SJSA1 (cell line): ENCODE results near the gene GPX4. TPM values are rescaled to one million over a fixed set of nuclear protein-coding genes. Genes with fewer than 3 reads are reported as not detected.
"Not testable (repeated sequence)": the region's sequence is repeated elsewhere in the genome, so short reads cannot be mapped to it uniquely, and the experiment has no call there.

ENCODE experiments used
- DNase-seq, 2 experiments: peaks; one replicate each; pipeline ENCODE4 v3.0.0-alpha.2; 2015 to 2020; ENCODE audit warnings: low spot score in 2 of 2, low read depth in 1 of 2
- H3K27ac ChIP-seq: fragments of 250-450 bp; sonication (Bioruptor Pico); 2 replicates; pipeline ENCODE4 v1.5.1; 2020; ENCODE audit warnings: mild to moderate bottlenecking, moderate library complexity
- H3K27me3 ChIP-seq: fragments of 250-450 bp; sonication (Bioruptor Pico); replicated peaks from 2 replicates; pipeline ENCODE4 v1.5.1; 2020; ENCODE audit warnings: mild to moderate bottlenecking, moderate library complexity
- H3K36me3 ChIP-seq: fragments of 250-450 bp; sonication (Bioruptor Pico); 2 replicates; pipeline ENCODE4 v1.5.1; 2020; ENCODE audit warnings: mild to moderate bottlenecking
- H3K4me1 ChIP-seq: fragments of 250-450 bp; sonication (Bioruptor Pico); replicated peaks from 2 replicates; pipeline ENCODE4 v1.6.1; 2021; ENCODE audit warnings: mild to moderate bottlenecking
- H3K4me3 ChIP-seq: fragments of 250-450 bp; sonication (Bioruptor Pico); 2 replicates; pipeline ENCODE4 v1.5.1; 2020; ENCODE audit warnings: mild to moderate bottlenecking
- H3K9me3 ChIP-seq: fragments of 250-450 bp; sonication (Bioruptor Pico); replicated peaks from 2 replicates; pipeline ENCODE4 v1.5.1; 2020; ENCODE audit warnings: mild to moderate bottlenecking
- total RNA-seq: library from RNA; depleted of rRNA; stranded (reverse); fragments of >200 nt; shearing (Covaris generic); gene quantifications from 2 replicates; pipeline ENCODE4 v1.2.3, GENCODE V29; 2014

The GPX4 gene
- total RNA-seq, 1 experiment from 2014 or later, result 449 TPM

DNA sequence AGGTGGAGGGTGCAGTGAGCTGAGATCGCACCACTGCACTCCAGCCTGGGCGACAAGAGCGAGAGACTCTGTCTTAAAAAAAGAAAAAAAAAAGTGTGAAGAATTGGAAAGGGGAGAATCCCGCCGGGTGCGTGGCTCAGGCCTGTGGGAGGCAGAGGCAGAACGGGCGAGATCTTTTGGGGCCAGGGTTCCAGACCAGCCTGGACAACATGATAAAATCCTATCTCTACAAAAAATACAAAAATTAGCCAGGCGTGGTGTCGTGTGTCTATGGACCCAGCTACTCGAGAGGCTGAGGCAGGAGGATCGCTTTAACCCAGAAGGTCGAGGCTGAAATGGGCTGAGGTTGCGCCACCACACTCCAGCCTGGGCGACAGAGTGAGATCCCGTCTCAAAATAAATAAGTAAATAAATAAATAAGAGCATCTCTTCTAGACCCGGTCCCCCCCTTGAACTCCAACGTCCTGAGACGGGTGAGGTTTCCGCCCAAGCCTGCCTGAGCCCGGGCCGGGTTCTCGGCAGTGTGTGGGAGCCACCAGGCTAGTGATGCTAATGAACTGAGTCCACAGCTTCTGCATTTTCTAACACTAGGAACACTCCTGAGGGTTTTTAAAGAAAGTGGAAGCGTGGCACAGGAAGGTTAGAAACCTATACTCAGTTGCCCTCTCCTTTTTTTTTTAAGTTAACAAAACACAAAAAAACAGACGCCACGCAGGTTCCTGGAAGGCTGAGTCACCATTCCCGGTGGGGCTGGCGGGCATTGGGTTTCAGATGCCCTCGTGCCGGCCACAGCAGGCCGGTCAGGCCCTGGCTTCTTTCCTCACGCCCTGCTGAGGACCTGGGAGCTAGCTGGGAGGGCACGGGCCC, 22.0 kb downstream of the GPX4 start:
- Histone ChIP-seq H3K9me3 (no peaks in the 10 kb centered on the region), H3K27ac (peak overlapping the region; percentile 60), H3K36me3 (peaks cover 78% of the 10 kb centered on the region), H3K4me3 (no peak overlapping the region), H3K27me3 (no peaks in the 10 kb centered on the region), H3K4me1 (peaks cover 24% of the 10 kb centered on the region)
- DNase-seq, result peak in 1 of 2 experiments; percentile 33

DNA sequence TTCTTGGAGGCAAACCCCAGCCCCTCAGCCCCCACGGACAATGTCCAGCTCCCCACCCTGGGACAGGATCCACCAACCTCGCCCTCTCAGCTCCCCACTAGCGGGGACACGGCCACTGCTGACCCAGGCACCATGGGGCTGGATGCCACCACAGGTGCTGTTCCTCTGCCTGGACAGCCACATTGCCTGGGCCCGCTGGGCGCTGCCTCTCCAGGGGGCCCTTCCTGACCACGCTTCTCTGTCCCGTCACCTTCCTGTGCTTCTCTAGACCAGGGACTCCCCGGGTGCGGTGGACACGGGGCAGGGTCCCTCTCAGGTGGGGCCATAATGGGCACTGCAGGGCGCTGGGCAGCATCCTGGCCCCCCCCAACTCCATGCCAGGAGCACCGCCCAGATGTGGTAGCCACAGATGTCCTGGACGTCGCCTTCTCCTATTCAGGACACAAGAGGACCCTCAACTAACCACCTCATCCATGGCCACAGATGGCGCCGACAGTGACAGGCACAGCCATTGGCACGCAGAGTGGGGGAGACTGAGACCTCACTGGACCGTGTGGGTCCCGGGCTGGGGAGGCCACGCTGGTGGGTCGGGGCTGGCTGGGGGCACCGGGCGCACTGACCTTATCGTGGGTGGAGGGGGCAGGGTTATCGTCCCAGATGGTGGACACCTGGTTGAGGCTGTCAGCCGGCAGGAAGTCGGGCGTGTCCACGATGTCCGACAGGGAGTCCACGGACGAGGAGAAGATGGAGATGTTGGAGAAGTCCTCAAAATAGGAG, 23.4 kb downstream of the GPX4 start:
- H3K27ac ChIP-seq, result no peak overlapping the region
- no peak for DNase-seq
- H3K9me3 ChIP-seq, result no peaks in the 10 kb centered on the region
- H3K27me3 ChIP-seq, result no peaks in the 10 kb centered on the region
- H3K36me3 ChIP-seq, result peaks cover 67% of the 10 kb centered on the region
- no peak overlapping the region for H3K4me3 ChIP-seq
- peaks cover 37% of the 10 kb centered on the region for H3K4me1 ChIP-seq

DNA sequence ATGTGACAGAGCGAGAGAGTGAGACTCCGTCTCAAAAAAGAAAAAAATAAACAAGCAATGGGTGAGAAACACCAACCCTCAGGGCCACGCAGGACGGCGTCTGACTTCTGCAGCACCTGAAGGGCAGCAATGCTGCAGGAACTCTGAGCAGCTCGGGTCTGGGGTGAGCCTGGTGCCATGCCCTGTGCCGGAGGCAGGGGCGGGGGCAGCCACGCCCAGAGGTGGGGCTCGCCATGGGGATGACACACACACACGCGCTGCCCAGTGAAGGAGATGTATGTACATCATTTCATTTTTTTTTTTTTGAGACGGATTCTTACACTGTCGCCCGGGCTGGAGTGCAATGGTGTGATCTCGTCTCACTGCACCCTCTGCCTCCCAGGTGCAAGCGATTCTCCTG, 24.3 kb downstream of the GPX4 start:
- H3K27ac ChIP-seq, result no peak overlapping the region
- no peak overlapping the region for H3K4me3 ChIP-seq

DNA sequence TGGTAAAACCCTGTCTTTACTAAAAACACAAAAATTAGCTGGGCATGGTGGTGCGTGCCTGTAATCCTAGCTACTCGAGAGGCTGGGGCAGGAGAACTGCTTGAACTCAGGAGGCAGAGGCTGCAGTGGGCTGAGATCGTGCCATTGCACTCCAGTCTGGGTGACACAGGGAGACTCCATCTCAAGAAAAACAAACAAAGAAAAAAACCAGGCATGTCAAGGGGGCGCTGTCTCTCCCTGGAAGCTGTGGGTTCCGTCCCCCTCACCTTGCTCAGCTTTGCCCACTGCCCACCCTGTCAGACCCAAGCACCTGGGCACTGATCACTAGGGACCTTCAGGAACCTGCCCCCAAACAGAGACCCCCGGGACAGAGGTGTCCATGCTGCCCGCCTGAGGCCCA, 25.3 kb downstream of the GPX4 start:
- peaks cover 49% of the 10 kb centered on the region for H3K4me1 ChIP-seq
- not testable (repeated sequence) for H3K4me3 ChIP-seq, H3K9me3 ChIP-seq, H3K27me3 ChIP-seq, H3K27ac ChIP-seq, DNase-seq
- H3K36me3 ChIP-seq, result peaks cover 50% of the 10 kb centered on the region

More for the DNA sequence above, 24.3 kb downstream of the GPX4 start:
- Histone ChIP-seq H3K9me3 (no peaks in the 10 kb centered on the region), H3K4me1 (peaks cover 47% of the 10 kb centered on the region), H3K36me3 (peaks cover 59% of the 10 kb centered on the region), H3K27me3 (no peaks in the 10 kb centered on the region)
- no peak for DNase-seq

DNA sequence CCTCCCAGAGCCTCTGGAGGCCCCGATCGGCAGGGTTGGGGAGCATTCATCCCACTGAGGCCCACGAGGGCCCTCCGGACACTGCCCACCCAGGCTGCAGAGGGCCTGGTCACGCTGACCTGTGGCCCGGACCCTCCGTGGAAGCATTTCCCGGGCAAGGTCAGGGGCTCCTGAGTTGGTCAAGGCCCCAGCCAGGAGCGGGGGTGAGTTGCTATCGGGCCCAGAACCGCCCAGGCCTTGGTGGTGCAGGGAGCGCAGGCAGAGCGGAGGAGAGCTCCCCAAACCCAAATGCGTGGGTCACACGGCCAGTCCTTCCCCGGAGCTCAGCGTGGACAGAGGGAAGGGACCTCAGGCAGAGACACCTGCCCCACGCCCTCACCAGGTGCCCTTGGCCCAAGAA, 25.7 kb downstream of the GPX4 start:
- Histone ChIP-seq H3K4me1 (peaks cover 49% of the 10 kb centered on the region), H3K36me3 (peaks cover 49% of the 10 kb centered on the region), H3K4me3 (no peak overlapping the region), H3K27me3 (no peaks in the 10 kb centered on the region), H3K9me3 (no peaks in the 10 kb centered on the region), H3K27ac (no peak overlapping the region)
- no peak for DNase-seq

DNA sequence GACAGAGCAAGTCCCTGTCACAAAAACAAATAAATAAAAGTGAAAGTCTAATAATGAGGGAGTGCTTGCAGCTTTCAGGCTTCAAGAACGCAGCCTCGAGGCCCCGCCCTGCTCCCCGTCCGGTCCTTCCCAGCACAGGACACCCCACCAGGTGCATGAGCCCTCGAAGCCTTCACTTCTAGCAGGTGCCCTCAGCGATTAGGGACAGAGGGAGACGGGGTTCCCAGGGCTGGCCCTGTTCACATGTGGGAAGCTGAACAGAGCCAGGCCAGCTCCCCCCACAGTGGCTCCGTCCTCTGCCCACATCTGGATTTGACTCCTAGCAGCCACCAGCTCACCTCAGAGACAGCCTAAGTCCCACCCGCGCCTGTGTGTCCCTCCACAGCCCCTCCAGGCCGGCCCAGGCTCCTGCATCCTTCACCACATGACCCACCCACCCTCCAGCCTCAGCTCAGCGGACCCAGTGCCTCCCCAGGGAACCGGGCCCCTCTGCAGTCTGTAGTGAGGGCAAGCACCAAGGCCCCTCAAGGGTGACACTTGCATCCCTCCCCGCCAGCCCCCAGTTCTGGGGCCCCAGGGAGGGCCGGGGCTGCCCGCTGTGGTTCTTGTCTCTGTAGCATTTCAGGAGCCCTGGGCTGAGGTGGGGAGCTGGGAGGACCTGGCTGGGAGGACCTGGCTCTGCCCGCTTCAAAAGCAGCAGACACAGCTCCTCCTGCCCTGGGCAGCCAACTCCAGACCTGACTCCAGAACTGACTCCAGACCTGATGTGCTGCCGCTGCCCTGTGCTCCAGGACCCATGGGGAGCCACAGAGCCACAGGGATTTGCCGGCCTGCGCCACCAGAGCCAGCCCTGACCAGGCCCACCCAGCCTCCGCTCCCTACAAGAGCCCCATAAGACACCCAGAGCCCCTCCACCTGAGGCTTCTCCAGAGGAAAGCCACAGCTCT, 27.2 kb downstream of the GPX4 start:
- peak overlapping the region; percentile 53 for H3K4me3 ChIP-seq
- no peak for DNase-seq
- no peaks in the 10 kb centered on the region for H3K27me3 ChIP-seq
- H3K36me3 ChIP-seq, result peaks cover 39% of the 10 kb centered on the region
- peaks cover 44% of the 10 kb centered on the region for H3K4me1 ChIP-seq
- no peaks in the 10 kb centered on the region for H3K9me3 ChIP-seq
- peak overlapping the region; percentile 66 for H3K27ac ChIP-seq

DNA sequence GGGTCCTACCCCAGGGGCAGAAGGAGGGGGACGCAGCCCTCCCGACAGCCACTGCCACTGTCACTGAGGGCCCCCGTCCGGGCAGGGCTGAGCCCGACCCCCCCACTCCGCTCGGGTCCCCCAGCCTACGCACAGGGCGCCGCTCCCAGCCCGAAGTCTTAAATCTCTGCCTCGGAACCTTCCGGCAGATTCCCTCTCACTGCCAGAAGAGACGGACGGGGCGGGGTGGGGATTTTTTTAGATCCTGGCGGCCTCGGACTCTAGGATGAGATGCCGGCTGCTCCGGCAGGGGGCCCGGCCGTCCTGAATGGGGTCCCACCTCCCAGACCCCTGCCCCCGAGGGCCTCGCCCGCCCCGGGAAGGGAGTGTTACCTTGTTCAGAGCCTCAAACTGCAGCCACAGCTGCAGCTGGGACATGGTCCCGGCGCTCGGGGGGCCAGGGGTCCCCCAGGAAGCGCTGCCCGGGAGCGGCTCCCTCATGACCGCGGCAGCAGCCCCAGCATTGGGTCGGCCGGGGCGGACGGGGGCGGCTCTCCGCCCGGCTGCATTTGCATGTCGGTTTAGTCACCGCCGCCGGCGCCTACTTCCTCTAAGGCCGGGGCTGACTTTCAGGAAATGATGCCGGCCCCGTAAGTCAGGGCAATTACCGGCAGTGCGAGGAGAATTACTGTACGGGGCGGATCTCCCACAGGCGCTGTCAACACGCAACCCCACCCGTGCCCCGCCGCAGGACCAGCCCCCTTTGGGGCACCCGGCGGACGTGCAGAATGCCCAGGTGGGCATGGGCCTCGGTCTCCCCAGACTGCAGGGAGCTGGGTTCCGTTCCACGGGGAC, 28.1 kb downstream of the GPX4 start:
- Histone ChIP-seq H3K27me3 (no peaks in the 10 kb centered on the region), H3K27ac (peak overlapping the region; percentile 66), H3K4me1 (peaks cover 35% of the 10 kb centered on the region), H3K4me3 (peak overlapping the region; percentile 53), H3K9me3 (no peaks in the 10 kb centered on the region), H3K36me3 (peaks cover 32% of the 10 kb centered on the region)
- peak; percentile 76 to 88 for DNase-seq

DNA sequence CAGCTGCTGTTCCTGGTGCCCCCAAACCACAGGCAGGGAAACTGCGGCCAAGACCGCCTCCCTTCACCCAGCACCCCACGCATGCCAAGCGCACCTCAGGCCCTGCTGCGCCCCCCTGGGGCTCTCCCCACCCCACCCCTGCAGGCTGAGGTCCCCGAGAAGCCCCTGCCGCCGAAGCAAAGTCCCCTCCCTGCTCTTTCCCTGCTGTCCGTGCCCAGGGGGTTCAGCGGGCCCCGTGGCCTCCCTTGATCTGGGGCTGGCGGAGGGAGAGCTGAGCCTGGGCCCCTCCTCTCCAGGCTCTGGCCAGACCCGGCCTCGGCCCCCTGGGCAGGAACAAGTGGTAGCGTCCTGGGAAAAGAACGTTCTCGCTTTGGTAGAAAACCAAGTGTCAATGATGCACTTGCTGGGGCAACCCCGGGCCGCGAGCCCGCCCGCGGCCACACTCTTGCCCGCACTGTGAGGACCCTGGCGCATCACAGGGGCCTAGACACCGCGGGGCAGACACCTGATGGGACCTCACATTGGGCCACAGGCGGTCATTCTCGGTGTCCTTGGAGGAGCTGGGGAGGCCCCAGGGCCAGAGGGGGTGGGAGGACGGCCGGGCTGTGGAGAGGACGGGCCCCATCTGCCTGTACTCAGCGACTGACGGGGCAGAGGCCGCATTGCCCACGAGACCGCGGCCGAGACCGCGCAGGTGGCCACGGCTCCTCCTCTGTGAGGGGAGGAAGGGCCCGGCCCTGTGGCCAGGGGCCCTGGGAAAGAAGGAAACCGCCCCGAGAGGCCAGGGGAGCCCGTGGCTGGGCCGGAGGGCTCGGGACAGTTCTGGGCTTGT, 29.0 kb downstream of the GPX4 start:
- H3K27me3 ChIP-seq, result no peaks in the 10 kb centered on the region
- H3K4me1 ChIP-seq, result peaks cover 35% of the 10 kb centered on the region
- peak overlapping the region; percentile 66 for H3K27ac ChIP-seq
- peaks cover 24% of the 10 kb centered on the region for H3K36me3 ChIP-seq
- DNase-seq, result no peak
- H3K9me3 ChIP-seq, result no peaks in the 10 kb centered on the region
- H3K4me3 ChIP-seq, result peak overlapping the region; percentile 53

DNA sequence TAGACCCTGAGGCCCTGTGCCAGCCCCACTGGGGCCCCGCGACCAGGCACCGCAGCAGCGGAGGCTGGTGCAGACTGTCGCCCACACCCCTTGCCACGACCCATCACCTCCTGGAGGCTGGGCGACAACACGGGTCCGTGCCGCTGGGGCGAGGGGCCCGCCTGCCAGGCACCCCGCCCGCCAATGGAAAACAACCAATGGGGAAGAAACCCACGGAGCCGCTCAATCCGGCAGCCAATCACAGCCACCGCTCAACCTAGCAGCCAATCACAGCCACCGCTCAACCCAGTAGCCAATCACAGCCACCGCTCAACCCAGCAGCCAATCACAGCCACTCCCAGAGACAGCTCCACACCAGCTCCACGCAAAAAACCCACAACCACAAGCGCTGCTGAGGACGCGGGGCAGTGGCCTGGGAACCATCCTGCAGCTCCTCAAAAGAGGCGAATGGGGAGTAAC, 29.7 kb downstream of the GPX4 start:
- Histone ChIP-seq H3K27ac (no peak overlapping the region), H3K4me1 (peaks cover 35% of the 10 kb centered on the region), H3K36me3 (peaks cover 19% of the 10 kb centered on the region), H3K4me3 (no peak overlapping the region), H3K27me3 (no peaks in the 10 kb centered on the region), H3K9me3 (no peaks in the 10 kb centered on the region)
- DNase-seq, result no peak

DNA sequence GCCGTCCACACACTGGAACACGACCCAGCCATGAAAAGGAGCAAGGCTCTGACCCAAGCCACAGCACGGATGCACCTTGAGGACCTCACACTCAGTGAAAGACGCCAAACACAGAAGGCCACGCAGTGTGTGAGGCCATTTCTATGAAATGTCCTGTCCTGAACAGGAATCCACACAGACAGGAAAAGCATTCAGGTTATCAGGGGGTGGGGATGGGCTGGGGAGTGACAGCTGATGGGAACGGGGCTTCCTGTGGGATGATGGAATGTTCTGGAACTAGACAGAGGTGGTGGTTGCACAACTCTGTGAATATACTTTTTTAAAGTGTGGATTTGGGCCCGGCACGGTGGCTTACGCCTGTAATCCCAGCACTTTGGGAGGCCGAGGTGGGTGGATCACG, 30.6 kb downstream of the GPX4 start:
- Histone ChIP-seq H3K4me3 (no peak overlapping the region), H3K9me3 (no peaks in the 10 kb centered on the region), H3K27ac (no peak overlapping the region), H3K36me3 (peaks cover 15% of the 10 kb centered on the region), H3K27me3 (no peaks in the 10 kb centered on the region), H3K4me1 (peaks cover 30% of the 10 kb centered on the region)
- no peak for DNase-seq

DNA sequence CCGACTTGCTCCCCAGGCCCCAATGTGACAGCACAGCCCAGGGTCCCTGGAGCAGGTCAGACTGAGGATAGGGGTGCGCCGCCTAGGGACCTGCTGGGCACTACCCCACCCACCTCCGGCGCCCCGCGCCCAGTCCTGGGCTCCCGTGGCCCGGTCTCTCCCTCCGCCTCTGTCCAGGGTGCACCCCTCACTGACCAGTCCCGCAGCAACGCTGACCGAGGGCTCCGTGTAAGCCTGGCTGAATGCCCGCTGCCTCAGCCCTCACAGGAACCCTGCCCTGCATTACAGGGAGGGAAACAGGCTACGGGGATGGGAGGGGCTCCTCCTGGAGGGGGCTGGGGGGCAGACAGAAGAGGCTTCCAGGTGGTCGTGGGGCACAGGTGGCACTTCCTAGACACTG, 31.7 kb downstream of the GPX4 start:
- Histone ChIP-seq H3K9me3 (no peaks in the 10 kb centered on the region), H3K27ac (no peak overlapping the region), H3K36me3 (peaks cover 12% of the 10 kb centered on the region), H3K4me3 (no peak overlapping the region), H3K27me3 (no peaks in the 10 kb centered on the region), H3K4me1 (peaks cover 29% of the 10 kb centered on the region)
- DNase-seq, result no peak

DNA sequence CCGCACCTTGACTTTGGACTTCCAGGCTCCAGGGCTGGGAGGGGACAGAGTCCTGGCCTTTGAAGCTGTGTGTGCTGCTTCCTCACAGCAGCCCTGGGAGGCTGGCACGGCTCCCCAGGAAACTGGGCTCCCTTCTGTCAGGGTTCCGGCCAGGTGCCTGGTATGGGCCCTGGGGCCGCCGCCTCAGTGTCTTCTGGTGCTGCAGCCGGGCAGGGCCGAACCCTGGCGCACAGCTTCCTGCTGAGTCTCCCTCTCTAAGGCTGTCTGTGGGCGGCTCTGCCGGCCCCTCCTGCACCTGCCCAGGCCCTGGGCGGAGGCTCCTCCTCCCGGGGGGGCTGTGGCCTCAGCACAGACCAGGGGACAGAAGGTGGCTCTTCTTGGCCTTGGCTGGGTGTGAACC, 32.4 kb downstream of the GPX4 start:
- Histone ChIP-seq H3K27ac (no peak overlapping the region), H3K4me3 (no peak overlapping the region), H3K9me3 (no peaks in the 10 kb centered on the region), H3K36me3 (peaks cover 12% of the 10 kb centered on the region), H3K27me3 (no peaks in the 10 kb centered on the region), H3K4me1 (peaks cover 21% of the 10 kb centered on the region)
- no peak for DNase-seq
